NCI-H510A (cell line): ENCODE measurements around the gene PIK3CA.
"Not testable (repeated sequence)": the region's sequence is repeated elsewhere in the genome, so short reads cannot be mapped to it uniquely, and the experiment has no call there.

Experiments used
- DNase-seq: peaks from one replicate; lab custom pipeline; 2025; lab: John Stamatoyannopoulos, UW

Gene PIK3CA

GRCh38 chr3:179147873-179148615 is at the start of gene PIK3CA:
PIK3CA (plus strand) TSS chr3:179148357; CDS start chr3:179198826, 50,469 bp downstream.
- peak; percentile 94 for DNase-seq

- DNase-seq, result no peak
Observed at GRCh38 chr3:179098388-179099077, 49.6 kb upstream of the PIK3CA start.

GRCh38 chr3:179100652-179101051 is 47.5 kb upstream of the PIK3CA start:
- no peak for DNase-seq

- no peak for DNase-seq
Observed at GRCh38 chr3:179105881-179106280, 42.3 kb upstream of the PIK3CA start.

- DNase-seq, result no peak
Observed at GRCh38 chr3:179107617-179108016, 40.5 kb upstream of the PIK3CA start.

GRCh38 chr3:179108086-179108485 is 40.1 kb upstream of the PIK3CA start:
- no peak for DNase-seq

- DNase-seq, result no peak
Observed at GRCh38 chr3:179113903-179114302, 34.3 kb upstream of the PIK3CA start.

- not testable (repeated sequence) for DNase-seq
Observed at GRCh38 chr3:179115444-179115843, 32.7 kb upstream of the PIK3CA start.

- no peak for DNase-seq
Observed at GRCh38 chr3:179116816-179117215, 31.3 kb upstream of the PIK3CA start.

GRCh38 chr3:179132191-179132890 is 15.8 kb upstream of the PIK3CA start:
- DNase-seq, result not testable (repeated sequence)

- DNase-seq, result no peak
Observed at GRCh38 chr3:179133575-179133974, 14.6 kb upstream of the PIK3CA start.

GRCh38 chr3:179136195-179136594 is 12.0 kb upstream of the PIK3CA start:
- DNase-seq, result no peak

- no peak for DNase-seq
Observed at GRCh38 chr3:179141890-179142289, 6.3 kb upstream of the PIK3CA start.

- peak; percentile 25 for DNase-seq
Observed at GRCh38 chr3:179146911-179147513, 1.1 kb upstream of the PIK3CA start.

- no peak for DNase-seq
Observed at GRCh38 chr3:179147514-179147872, 664 bp upstream of the PIK3CA start.

- peak; percentile 16 for DNase-seq
Observed at GRCh38 chr3:179148616-179149405, 654 bp downstream of the PIK3CA start.

- DNase-seq, result no peak
Observed at GRCh38 chr3:179149406-179149867, 1.3 kb downstream of the PIK3CA start.

GRCh38 chr3:179149951-179150350 is 1.8 kb downstream of the PIK3CA start:
- DNase-seq, result no peak

GRCh38 chr3:179150610-179151009 is 2.5 kb downstream of the PIK3CA start:
- DNase-seq, result no peak

- no peak for DNase-seq
Observed at GRCh38 chr3:179151474-179151873, 3.3 kb downstream of the PIK3CA start.

GRCh38 chr3:179156170-179156569 is 8.0 kb downstream of the PIK3CA start:
- DNase-seq, result no peak

GRCh38 chr3:179156775-179157174 is 8.6 kb downstream of the PIK3CA start:
- DNase-seq, result no peak
